HG03064 (cell line): ENCODE data around the gene PICK1.
"Not testable (repeated sequence)": the region's sequence is repeated elsewhere in the genome, so short reads cannot be mapped to it uniquely, and the experiment has no call there.

Experiments used
- ATAC-seq: cut with Tn5 transposase; IDR thresholded peaks from one replicate; pipeline ENCODE4 v1.9.1; 2021; ENCODE audit warnings: low read depth; ENCODE audit not compliant: unreplicated experiment

Gene PICK1

GRCh38 chr22:38110863-38111852 lies 54.0 kb downstream of the PICK1 start:
- ATAC-seq = no peak

GRCh38 chr22:38111925-38112355 lies 54.7 kb downstream of the PICK1 start:
- no peak for ATAC-seq

GRCh38 chr22:38112381-38112780 lies 55.2 kb downstream of the PICK1 start:
- no peak for ATAC-seq

DNA sequence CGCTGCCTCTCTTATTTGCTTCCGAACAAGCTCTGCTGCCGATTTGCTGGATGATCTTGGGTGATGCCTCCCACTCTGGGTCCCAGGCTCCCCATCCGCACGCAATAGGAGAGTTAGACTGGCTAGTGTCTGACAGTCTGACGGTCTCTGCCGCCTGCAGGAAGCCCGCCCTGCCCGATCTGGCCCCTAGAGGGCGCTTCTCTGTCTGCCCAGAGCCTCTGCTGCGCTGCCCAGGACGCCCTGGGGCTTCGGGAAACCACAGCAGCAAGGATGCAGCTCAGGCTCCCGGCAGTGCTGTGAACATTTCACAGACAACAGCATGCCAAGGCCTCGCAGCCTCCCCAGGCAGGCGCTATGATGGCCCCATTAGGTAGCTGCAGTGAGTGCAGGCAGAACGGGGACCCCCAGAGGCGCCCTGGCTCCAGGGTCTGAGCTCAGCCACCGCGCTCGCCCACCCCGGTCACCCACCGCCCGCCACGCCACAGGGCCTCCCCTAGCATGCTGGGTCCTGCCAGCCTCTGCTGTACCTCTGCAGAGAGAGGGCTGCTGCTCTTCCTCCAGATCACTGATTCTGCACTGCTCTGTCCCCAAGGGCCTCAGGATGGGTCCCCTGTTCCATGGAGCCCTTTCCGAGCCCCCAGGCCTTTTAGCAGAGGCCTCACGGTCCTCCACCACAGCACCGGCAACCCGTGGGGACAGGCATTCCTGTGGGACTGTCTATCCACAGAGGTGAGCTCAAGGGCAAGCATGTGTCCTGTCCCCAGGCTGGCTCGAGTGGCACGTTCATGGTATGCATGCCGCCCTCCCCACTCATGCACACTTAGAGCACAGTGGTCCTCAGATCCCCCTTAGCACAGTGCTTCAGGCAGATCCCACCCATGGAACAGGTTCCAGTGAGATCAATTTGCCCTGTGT lies 57.5 kb downstream of the PICK1 start:
- no peak for ATAC-seq

DNA sequence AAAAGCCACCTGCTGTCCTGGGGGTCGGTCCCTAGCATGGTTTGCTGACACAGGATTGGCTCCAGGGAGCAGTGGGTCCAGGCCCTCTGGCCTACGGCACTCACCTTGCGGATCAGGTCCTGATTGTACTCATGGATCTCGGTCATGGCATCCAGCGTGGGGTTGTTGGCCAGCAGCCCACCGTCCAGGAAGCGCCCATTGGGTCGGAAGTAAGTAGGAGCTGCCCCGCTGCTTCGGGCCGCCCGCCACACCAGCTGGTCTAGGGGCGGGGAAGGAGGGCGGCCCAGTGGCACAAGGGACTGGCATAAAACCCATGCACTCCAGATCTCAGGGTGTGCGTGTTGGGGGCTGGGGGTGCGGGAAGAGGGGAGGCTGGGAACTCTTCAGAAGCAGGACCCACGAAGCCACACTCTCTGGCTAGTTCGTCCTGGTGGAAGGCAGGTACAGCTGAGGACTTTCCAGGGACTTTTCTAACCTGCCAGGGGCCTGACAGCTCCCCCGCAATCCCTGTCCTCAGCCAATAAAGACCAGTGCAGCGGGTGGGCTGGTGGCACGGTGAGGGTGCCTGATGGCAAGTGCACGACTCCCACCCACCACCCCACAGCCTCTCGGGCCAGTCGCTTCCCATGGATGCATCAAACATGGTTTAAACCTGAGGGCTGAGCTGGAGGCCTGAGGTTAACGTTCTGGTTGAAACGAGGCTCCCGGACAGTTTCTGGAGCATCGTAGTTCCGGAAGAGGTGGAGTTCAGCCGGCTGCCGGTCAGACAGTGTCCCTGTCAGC lies 58.4 kb downstream of the PICK1 start:
- no peak for ATAC-seq

- ATAC-seq = not testable (repeated sequence)
Observed at GRCh38 chr22:38117556-38117955, 60.4 kb downstream of the PICK1 start.

- ATAC-seq = no peak
Observed at GRCh38 chr22:38118182-38118581, 61.0 kb downstream of the PICK1 start.

DNA sequence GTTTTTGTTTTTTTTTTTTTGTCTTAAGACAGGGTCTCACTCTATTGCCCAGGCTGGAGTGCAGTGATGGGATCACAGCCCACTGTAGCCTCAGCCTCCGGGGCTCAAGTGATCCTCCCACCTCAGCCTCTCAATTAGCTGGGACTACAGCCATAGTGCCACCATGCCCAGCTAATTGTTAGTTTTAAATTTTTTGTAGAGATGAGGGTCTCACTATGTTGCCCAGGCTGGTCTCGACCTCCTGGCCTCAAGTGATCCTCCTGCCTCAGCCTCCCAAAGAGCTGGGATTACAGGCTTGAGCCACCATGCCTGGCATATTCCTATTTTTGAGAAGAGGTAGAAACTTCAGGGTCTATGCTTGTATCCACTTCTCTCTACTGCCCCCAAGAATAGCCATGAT lies 61.5 kb downstream of the PICK1 start:
- ATAC-seq = not testable (repeated sequence)

DNA sequence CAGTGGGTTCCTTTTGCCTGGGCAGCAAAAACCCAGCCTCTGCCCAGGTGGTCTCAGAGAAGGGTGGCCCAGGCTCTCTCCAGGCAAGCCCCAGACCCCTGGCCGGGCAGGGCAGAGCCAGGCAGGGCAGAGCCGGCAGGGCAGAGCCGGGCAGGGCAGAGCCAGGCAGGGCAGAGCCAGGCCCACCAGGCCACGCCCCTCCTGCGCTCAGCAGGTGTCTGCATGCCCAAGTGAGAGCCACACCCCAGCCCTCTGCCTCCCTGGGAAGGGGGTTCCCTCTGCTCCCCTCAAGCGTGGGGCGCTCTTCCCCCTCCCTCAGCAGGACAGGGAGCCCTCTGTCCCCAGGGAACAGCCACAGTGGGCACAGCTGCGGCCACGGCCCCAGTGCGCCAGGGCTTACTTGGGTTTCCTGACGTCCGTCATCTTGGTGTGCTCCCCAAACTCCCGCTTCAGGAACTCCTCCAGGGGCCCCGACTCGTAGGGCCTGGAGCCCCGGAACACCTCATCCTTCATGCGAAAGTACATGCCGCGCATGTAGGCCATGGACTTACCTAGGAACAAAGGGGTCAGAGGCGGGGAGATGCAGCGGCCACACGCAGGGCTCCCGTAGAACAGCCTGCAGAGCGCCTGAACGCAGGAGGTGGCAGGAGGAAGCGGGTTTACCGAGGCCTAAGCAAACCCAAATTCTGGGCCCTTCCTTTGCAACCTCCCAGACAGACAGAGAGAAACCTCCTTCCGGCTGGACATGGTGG lies 63.3 kb downstream of the PICK1 start:
- ATAC-seq = no peak

- no peak for ATAC-seq
Observed at GRCh38 chr22:38122616-38123015, 65.4 kb downstream of the PICK1 start.

GRCh38 chr22:38124236-38124974 lies 67.2 kb downstream of the PICK1 start:
- ATAC-seq = no peak

- no peak for ATAC-seq
Observed at GRCh38 chr22:38125038-38125610, 67.9 kb downstream of the PICK1 start.
